OCI-LY1 (cell line): ENCODE data around the gene STK24.
"Not testable (repeated sequence)": the region's sequence is repeated elsewhere in the genome, so short reads cannot be mapped to it uniquely, and the experiment has no call there.

Source experiments
- H2AFZ ChIP-seq: fragments of 200-600 bp; sonication (generic), shearing (Covaris generic); 2 replicates; pipeline ENCODE4 v1.6.0; 2014; ENCODE audit warnings: antibody characterized with exemption, mild to moderate bottlenecking, low read length
- H3F3A ChIP-seq: fragments of 200-600 bp; sonication (generic), shearing (Covaris generic); 2 replicates; pipeline ENCODE4 v1.6.0; 2014; ENCODE audit warnings: mild to moderate bottlenecking, antibody characterized with exemption, low read length, moderate library complexity; ENCODE audit not compliant: insufficient read depth
- H3K27ac ChIP-seq: fragments of 200-600 bp; sonication (generic); 2 replicates; pipeline ENCODE4 v1.5.1; 2014; ENCODE audit warnings: low read length, mixed run types, mild to moderate bottlenecking, low read depth; ENCODE audit not compliant: poor library complexity, severe bottlenecking
- H3K27me3 ChIP-seq: fragments of 200-600 bp; sonication (generic); 2 replicates; pipeline ENCODE4 v1.6.0; 2014; ENCODE audit warnings: antibody characterized with exemption, mild to moderate bottlenecking, low read length, moderate library complexity; ENCODE audit not compliant: insufficient read depth
- H3K36me3 ChIP-seq: fragments of 200-600 bp; sonication (generic); 2 replicates; pipeline ENCODE4 v1.6.1; 2014; ENCODE audit warnings: mild to moderate bottlenecking, antibody characterized with exemption, low read length, moderate library complexity, mixed read lengths; ENCODE audit not compliant: insufficient read depth
- H3K4me1 ChIP-seq: fragments of 200-600 bp; sonication (generic); 2 replicates; pipeline ENCODE4 v1.5.1; 2014; ENCODE audit warnings: mild to moderate bottlenecking, low read length, moderate library complexity; ENCODE audit not compliant: insufficient read depth, severe bottlenecking
- H3K4me2 ChIP-seq: fragments of 200-600 bp; sonication (generic), shearing (Covaris generic); 2 replicates; pipeline ENCODE4 v1.6.1; 2014; ENCODE audit warnings: low read length
- H3K4me3 ChIP-seq: fragments of 200-600 bp; sonication (generic); 2 replicates; pipeline ENCODE4 v1.5.1; 2014; ENCODE audit warnings: low read length, low read depth, mild to moderate bottlenecking, mixed read lengths; ENCODE audit not compliant: poor library complexity, severe bottlenecking
- H3K79me2 ChIP-seq: fragments of 200-600 bp; shearing (Covaris generic); 2 replicates; pipeline ENCODE4 v1.6.1; 2016; ENCODE audit warnings: mixed run types, low read length, mixed read lengths; ENCODE audit not compliant: insufficient read depth
- H3K9ac ChIP-seq: fragments of 200-600 bp; sonication (generic), shearing (Covaris generic); 2 replicates; pipeline ENCODE4 v1.6.1; 2014; ENCODE audit warnings: mild to moderate bottlenecking, low read length, mixed read lengths
- H3K9me2 ChIP-seq: fragments of 200-600 bp; sonication (generic), shearing (Covaris generic); 2 replicates; pipeline ENCODE4 v1.6.1; 2014; ENCODE audit warnings: low read depth, mild to moderate bottlenecking, low read length, mixed read lengths
- H3K9me3 ChIP-seq: fragments of 200-600 bp; shearing (Covaris generic); 2 replicates; pipeline ENCODE4 v1.6.1; 2014; ENCODE audit warnings: low read length, mixed read lengths
- H4K20me1 ChIP-seq: fragments of 200-600 bp; sonication (generic), shearing (Covaris generic); 2 replicates; pipeline ENCODE4 v1.6.0; 2016; ENCODE audit warnings: mild to moderate bottlenecking, low read length; ENCODE audit not compliant: insufficient read depth
- EZH2 ChIP-seq: fragments of 200-600 bp; sonication (generic), shearing (Covaris generic); IDR thresholded peaks from 2 replicates; pipeline ENCODE4 v1.8.0; 2017; ENCODE audit warnings: borderline replicate concordance, mixed run types, mild to moderate bottlenecking, antibody characterized with exemption, low read length, moderate library complexity, mixed read lengths
- TF ChIP-seq, protein P1 (sequence below): fragments of 200-600 bp; sonication (generic), shearing (Covaris generic); IDR thresholded peaks from 2 replicates; pipeline ENCODE4 v1.5.1; 2017; ENCODE audit warnings: mild to moderate bottlenecking, antibody characterized with exemption, low read length, moderate library complexity, mixed read lengths

The STK24 gene

DNA sequence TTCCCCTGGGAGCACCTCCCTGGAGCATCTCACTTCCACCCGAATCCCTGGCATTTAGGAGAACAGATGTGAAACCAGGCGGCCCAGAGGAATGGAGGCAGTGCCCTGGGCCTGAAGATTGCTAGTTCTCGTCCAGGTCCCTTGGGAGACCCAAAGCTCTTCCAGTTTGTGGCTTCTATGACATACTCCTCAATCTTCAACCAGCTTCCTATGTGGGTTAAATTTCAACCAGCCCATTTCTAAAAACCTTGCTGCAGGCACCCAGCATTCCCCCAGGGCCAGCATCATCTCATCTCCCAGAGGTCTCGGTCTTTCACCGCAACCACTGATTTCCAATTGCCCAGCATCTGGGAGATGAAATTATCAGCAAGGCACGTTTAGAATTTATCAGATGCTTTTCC is 46.0 kb upstream of the STK24 start:
- H3K79me2 ChIP-seq: no peaks in the 10 kb centered on the region
- TF ChIP-seq, protein P1, sequence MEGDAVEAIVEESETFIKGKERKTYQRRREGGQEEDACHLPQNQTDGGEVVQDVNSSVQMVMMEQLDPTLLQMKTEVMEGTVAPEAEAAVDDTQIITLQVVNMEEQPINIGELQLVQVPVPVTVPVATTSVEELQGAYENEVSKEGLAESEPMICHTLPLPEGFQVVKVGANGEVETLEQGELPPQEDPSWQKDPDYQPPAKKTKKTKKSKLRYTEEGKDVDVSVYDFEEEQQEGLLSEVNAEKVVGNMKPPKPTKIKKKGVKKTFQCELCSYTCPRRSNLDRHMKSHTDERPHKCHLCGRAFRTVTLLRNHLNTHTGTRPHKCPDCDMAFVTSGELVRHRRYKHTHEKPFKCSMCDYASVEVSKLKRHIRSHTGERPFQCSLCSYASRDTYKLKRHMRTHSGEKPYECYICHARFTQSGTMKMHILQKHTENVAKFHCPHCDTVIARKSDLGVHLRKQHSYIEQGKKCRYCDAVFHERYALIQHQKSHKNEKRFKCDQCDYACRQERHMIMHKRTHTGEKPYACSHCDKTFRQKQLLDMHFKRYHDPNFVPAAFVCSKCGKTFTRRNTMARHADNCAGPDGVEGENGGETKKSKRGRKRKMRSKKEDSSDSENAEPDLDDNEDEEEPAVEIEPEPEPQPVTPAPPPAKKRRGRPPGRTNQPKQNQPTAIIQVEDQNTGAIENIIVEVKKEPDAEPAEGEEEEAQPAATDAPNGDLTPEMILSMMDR: no peak
- no peak for TF ChIP-seq EZH2
- H3K4me3 ChIP-seq: no peak overlapping the region
- no peaks in the 10 kb centered on the region for H3K9me3 ChIP-seq
- H3K9me2 ChIP-seq: no peaks in the 10 kb centered on the region
- H2AFZ ChIP-seq: no peak overlapping the region
- no peak overlapping the region for H3K4me2 ChIP-seq
- no peak overlapping the region for H3K9ac ChIP-seq
- H3F3A ChIP-seq: no peaks in the 10 kb centered on the region
- H3K36me3 ChIP-seq: no peaks in the 10 kb centered on the region
- H3K4me1 ChIP-seq: no peaks in the 10 kb centered on the region
- H4K20me1 ChIP-seq: no peaks in the 10 kb centered on the region
- H3K27ac ChIP-seq: no peak overlapping the region
- peaks cover 3% of the 10 kb centered on the region; the same call in 1 of the 2 replicates for H3K27me3 ChIP-seq

DNA sequence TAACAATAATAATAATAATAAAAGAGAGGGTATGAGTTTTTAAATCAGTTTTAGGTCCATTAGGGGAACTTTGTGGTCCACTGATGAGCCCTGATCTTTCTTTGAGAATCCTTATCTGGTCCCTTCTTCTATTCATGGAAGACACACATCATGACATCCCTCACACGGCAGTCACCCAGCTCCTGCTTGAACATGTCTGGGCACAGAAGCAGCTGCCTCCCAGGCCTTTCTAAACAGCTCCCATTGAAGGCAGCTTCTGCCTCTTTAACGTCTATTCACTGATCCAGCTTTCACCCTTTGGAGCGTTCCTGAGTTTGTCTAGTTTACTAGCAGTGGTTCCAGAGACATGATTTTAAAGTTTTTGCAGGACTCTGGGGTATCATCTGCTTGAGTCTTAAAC is 42.6 kb upstream of the STK24 start:
- no peak overlapping the region for H3K4me3 ChIP-seq
- H3K27me3 ChIP-seq: no peaks in the 10 kb centered on the region; the same call in 1 of the 2 replicates
- no peaks in the 10 kb centered on the region for H3K9me2 ChIP-seq
- H3K79me2 ChIP-seq: no peaks in the 10 kb centered on the region
- no peak overlapping the region for H3K4me2 ChIP-seq
- H3K4me1 ChIP-seq: no peaks in the 10 kb centered on the region
- TF ChIP-seq, protein P1: no peak
- TF ChIP-seq EZH2: no peak
- no peak overlapping the region for H3K27ac ChIP-seq
- no peaks in the 10 kb centered on the region for H3K36me3 ChIP-seq
- H3F3A ChIP-seq: no peaks in the 10 kb centered on the region
- H3K9me3 ChIP-seq: no peaks in the 10 kb centered on the region
- H2AFZ ChIP-seq: no peak overlapping the region
- H4K20me1 ChIP-seq: no peaks in the 10 kb centered on the region
- no peak overlapping the region for H3K9ac ChIP-seq

DNA sequence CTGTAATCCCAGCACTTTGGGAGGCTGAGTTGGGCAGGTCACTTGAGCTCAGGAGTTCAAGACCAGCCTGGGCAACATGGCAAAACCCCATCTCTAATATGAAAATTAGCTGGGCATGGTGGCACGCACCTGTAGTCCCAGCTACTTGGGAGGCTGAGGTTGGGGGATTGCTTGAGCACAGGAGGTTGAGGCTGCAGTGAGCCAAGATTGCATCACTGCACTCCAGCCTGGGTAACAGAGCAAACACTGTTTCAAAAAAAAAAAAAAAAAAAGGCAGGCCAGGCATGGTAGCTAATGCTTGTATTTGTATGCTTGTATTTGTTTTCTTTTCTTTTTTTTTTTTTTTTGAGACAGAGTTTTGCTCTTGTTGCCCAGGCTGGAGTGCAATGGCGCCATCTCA is 38.7 kb upstream of the STK24 start:
- H3K9me2 ChIP-seq, H3K79me2 ChIP-seq, H2AFZ ChIP-seq, H3K4me1 ChIP-seq, H3K9me3 ChIP-seq, H3K27ac ChIP-seq, H3F3A ChIP-seq, H3K27me3 ChIP-seq, H3K9ac ChIP-seq, H3K4me2 ChIP-seq, H3K4me3 ChIP-seq, H4K20me1 ChIP-seq, H3K36me3 ChIP-seq: not testable (repeated sequence)

DNA sequence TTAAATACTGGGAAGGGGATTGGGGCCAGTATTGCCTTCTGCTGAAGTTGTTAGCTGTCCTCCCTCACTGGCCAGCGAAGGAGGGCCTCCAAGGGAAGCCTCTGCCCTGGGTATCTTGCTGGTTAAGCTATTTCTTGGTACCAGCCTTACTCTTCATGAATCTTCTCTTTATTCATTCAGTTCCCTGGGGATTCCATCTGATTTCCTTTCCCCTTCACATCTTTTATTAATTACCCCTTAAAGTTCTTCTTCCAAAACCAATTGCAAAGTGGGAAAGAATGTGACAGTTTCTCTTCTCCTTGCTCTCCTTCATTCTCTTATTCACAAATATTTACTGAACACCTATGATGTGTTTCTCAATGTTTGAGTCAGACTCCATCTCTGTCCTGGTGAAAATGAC is 36.7 kb upstream of the STK24 start:
- H3K27me3 ChIP-seq: no peaks in the 10 kb centered on the region; the same call in 1 of the 2 replicates
- H3K36me3 ChIP-seq: no peaks in the 10 kb centered on the region
- no peaks in the 10 kb centered on the region for H3K4me1 ChIP-seq
- H2AFZ ChIP-seq: no peak overlapping the region
- H3K4me2 ChIP-seq: no peak overlapping the region
- no peaks in the 10 kb centered on the region for H3K9me2 ChIP-seq
- H3F3A ChIP-seq: no peaks in the 10 kb centered on the region
- no peak overlapping the region for H3K4me3 ChIP-seq
- no peak overlapping the region for H3K27ac ChIP-seq
- H3K9me3 ChIP-seq: no peaks in the 10 kb centered on the region
- H3K79me2 ChIP-seq: no peaks in the 10 kb centered on the region
- H4K20me1 ChIP-seq: no peaks in the 10 kb centered on the region
- TF ChIP-seq, protein P1: no peak
- TF ChIP-seq EZH2: no peak
- no peak overlapping the region for H3K9ac ChIP-seq
